CD8-positive, alpha-beta memory T cell (primary cell): ENCODE results near the gene RNF212B. TPM values are rescaled to one million over a fixed set of nuclear protein-coding genes. Genes with fewer than 3 reads are reported as not detected.
"Not testable (repeated sequence)": the region's sequence is repeated elsewhere in the genome, so short reads cannot be mapped to it uniquely, and the experiment has no call there.

Experiments
- CTCF ChIA-PET: fragments of 350-600 bp; sonication (Branson Sonifier 250); formaldehyde crosslinking; loops from one replicate; lab custom pipeline; 2021; ENCODE audit warnings: antibody characterized with exemption; lab: Charles Lee
- POLR2A ChIA-PET: fragments of 350-600 bp; sonication (Branson Sonifier 250); formaldehyde crosslinking; loops from one replicate; lab custom pipeline; 2021; ENCODE audit warnings: antibody characterized with exemption; lab: Charles Lee
- DNase-seq, 5 donors: peaks; one replicate each; pipeline versions ENCODE4 v3.0.0 to v3.0.0-alpha.2; 2020 to 2022; ENCODE audit warnings: mixed read lengths in 1 of 5
- H3K27ac ChIP-seq: one replicate; pipeline ENCODE4 v1.7.0; 2013; ENCODE audit warnings: low read depth, mild to moderate bottlenecking, low read length, moderate library complexity
- H3K27me3 ChIP-seq: 2 replicates; pipeline ENCODE4 v1.7.0; 2013; ENCODE audit warnings: low read length, mild to moderate bottlenecking; ENCODE audit not compliant: insufficient read depth, poor library complexity, severe bottlenecking
- H3K36me3 ChIP-seq: 2 replicates; pipeline ENCODE4 v1.7.0; 2013; ENCODE audit warnings: mild to moderate bottlenecking, low read length, moderate library complexity; ENCODE audit not compliant: insufficient read depth
- H3K4me1 ChIP-seq: 2 replicates; pipeline ENCODE4 v1.7.0; 2013; ENCODE audit warnings: mild to moderate bottlenecking, low read length, moderate library complexity; ENCODE audit not compliant: insufficient read depth
- H3K4me3 ChIP-seq: 2 replicates; pipeline ENCODE4 v1.7.0; 2013; ENCODE audit warnings: mild to moderate bottlenecking, low read length
- H3K9me3 ChIP-seq: 2 replicates; pipeline ENCODE4 v1.7.0; 2013; ENCODE audit warnings: mild to moderate bottlenecking, low read length
- H3K27ac Mint-ChIP-seq, 8 donors: one replicate each; pipeline ENCODE4 v1.8.0; 2020 to 2021; ENCODE audit warnings: mixed read lengths in 8 of 8, mild to moderate bottlenecking in 6 of 8, inconsistent platforms in 3 of 8, moderate library complexity in 3 of 8
- H3K27me3 Mint-ChIP-seq, 2 donors: one replicate each; pipeline ENCODE4 v1.8.0; 2020 to 2021; ENCODE audit warnings: mixed read lengths in 2 of 2, mild to moderate bottlenecking in 1 of 2, moderate library complexity in 1 of 2
- H3K36me3 Mint-ChIP-seq, 3 donors: one replicate each; pipeline ENCODE4 v1.8.0; 2020 to 2021; ENCODE audit warnings: mixed read lengths in 3 of 3, inconsistent platforms in 1 of 3, mild to moderate bottlenecking in 1 of 3
- H3K4me1 Mint-ChIP-seq, 3 donors: one replicate each; pipeline ENCODE4 v1.8.0; 2020 to 2021; ENCODE audit warnings: mixed read lengths in 3 of 3, inconsistent platforms in 1 of 3, mild to moderate bottlenecking in 1 of 3
- H3K4me3 Mint-ChIP-seq, 7 donors: one replicate each; pipeline ENCODE4 v1.8.0; 2020 to 2021; ENCODE audit warnings: mixed read lengths in 7 of 7, mild to moderate bottlenecking in 6 of 7, moderate library complexity in 4 of 7, inconsistent platforms in 2 of 7
- H3K9me3 Mint-ChIP-seq, 5 donors: one replicate each; pipeline ENCODE4 v1.8.0; 2020 to 2022; ENCODE audit warnings: mixed read lengths in 5 of 5, mild to moderate bottlenecking in 3 of 5, moderate library complexity in 2 of 5, inconsistent platforms in 1 of 5
- polyA plus RNA-seq: library from polyadenylated mRNA; unstranded; fragments of 300-500 nt; fragmentation: Illumina TruSeq; gene quantifications from one replicate; pipeline ENCODE4 v1.2.3, GENCODE V29; 2021
- total RNA-seq, 2 experiments: library from RNA; stranded (reverse); gene quantifications; one replicate each; pipeline ENCODE4 v1.2.3, GENCODE V29; 2021

The RNF212B gene
- total and polyA plus RNA-seq, 3 experiments from 2014 or later = not detected

DNA sequence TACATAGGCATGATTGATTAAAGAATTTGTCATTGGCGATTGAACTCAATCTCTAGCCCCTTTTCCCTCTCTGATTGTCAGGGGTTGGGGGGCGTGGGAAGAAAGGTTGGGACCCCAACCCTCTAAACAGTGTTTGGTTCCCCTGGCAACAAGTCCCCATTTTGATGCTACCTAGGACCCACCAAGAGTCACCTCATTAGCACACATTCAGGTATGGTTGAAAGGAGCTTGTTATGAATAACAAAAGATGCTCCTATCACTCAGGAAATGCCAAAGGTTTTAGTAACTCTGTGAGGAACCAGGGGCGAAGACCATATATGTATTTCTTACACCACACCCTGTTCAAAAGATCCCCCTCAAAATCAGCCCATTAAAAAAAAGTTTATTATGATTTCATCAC is 14.3 kb downstream of the RNF212B start:
- no peak overlapping the region for H3K4me3 Mint-ChIP-seq
- no peak overlapping the region for H3K27ac ChIP-seq
- no peak overlapping the region for H3K27ac Mint-ChIP-seq
- H3K36me3 Mint-ChIP-seq = no peaks in the 10 kb centered on the region
- H3K4me3 ChIP-seq = no peak overlapping the region
- ChIA-PET CTCF (no interaction called here), POLR2A (no interaction called here)
- no peak for DNase-seq
- no peaks in the 10 kb centered on the region for H3K9me3 Mint-ChIP-seq
- no peaks in the 10 kb centered on the region for H3K27me3 ChIP-seq
- peaks cover 20 to 49% of the 10 kb centered on the region in 2 donors for H3K27me3 Mint-ChIP-seq
- H3K4me1 ChIP-seq = no peaks in the 10 kb centered on the region
- H3K9me3 ChIP-seq = no peaks in the 10 kb centered on the region
- no peaks in the 10 kb centered on the region for H3K4me1 Mint-ChIP-seq
- H3K36me3 ChIP-seq = no peaks in the 10 kb centered on the region

DNA sequence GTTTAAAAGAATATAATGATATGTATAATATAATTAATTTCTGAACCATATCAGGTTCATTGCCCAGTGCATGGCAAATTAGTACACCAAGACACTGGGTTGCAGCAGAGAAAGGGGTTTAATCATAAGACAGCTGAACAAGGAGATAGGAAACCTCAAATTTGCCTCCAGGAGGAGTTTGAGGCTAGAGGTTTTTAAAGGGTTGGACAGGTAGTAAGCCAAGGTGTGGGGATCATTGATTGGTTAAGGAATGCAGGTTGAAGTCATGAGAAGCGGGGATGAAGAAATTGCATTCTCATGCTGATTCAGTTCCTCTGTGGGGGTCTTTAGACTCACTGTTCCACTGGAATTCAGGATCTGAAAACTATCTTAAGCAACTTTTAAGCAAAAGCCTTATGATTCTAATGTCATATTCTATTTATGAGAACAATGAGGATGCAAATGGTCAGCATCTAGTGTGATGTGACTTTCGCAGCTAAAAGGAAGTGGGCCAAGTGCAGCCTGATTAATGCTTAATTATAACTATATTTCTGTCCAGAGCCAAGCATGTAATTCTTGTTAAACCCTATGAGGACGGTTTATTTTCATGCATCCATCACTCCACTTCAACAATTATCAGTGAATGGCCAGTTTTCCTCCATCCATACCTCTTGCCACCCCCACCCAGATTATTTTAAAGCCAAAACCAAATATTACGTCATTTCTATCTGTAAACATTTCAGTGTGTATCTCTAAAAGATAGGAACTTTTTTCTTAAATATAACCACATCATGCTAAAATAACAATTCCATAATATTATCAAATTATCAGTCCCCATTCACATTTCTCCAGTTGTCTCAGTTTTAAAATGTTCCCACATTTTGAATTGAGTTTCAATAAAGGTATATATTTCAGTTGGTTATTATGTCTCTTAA is 14.9 kb downstream of the RNF212B start:
- no peak overlapping the region for H3K4me3 Mint-ChIP-seq
- H3K9me3 Mint-ChIP-seq = no peaks in the 10 kb centered on the region
- Histone ChIP-seq H3K27me3 (no peaks in the 10 kb centered on the region), H3K4me3 (no peak overlapping the region), H3K36me3 (no peaks in the 10 kb centered on the region), H3K27ac (no peak overlapping the region), H3K9me3 (no peaks in the 10 kb centered on the region), H3K4me1 (no peaks in the 10 kb centered on the region)
- POLR2A ChIA-PET = no interaction called here
- DNase-seq = no peak
- H3K27me3 Mint-ChIP-seq = peaks cover 20 to 50% of the 10 kb centered on the region in 2 donors
- CTCF ChIA-PET = no interaction called here
- H3K27ac Mint-ChIP-seq = no peak overlapping the region
- no peaks in the 10 kb centered on the region for H3K4me1 Mint-ChIP-seq
- no peaks in the 10 kb centered on the region for H3K36me3 Mint-ChIP-seq

DNA sequence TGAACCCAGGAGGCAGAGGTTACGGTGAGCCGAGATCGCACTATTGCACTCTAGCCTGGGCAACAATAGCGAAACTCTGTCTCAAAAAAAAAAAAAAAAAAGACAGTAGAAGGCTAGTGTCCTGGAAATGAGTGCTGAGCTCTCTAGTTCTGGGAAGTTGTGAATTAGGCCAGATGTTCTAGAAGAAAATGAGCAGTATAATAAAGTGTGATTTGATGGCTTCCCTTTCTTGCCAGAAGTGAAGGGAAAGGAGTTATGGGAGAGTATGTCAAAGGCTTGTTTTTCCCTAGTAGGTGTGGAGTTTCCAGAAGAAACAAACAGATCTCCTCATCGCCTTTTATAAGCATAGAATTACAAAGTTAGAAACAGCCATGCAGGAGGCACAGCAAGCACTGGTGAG is 20.5 kb downstream of the RNF212B start:
- H3K4me1 Mint-ChIP-seq = no peaks in the 10 kb centered on the region
- Histone ChIP-seq H3K4me3 (no peak overlapping the region), H3K27ac (no peak overlapping the region), H3K27me3 (peaks cover 8% of the 10 kb centered on the region), H3K9me3 (no peaks in the 10 kb centered on the region), H3K4me1 (no peaks in the 10 kb centered on the region), H3K36me3 (no peaks in the 10 kb centered on the region)
- no peaks in the 10 kb centered on the region for H3K9me3 Mint-ChIP-seq
- DNase-seq = no peak
- H3K27me3 Mint-ChIP-seq = peaks cover 21 to 59% of the 10 kb centered on the region in 2 donors
- CTCF ChIA-PET = interaction anchor here (1.6 kb wide), 1 partner anchor 69 kb away, joined by 5 read pairs; no protein-coding TSS in a partner anchor
- POLR2A ChIA-PET = interaction anchor here (0.6 kb wide), 1 partner anchor 33 kb away, joined by 3 read pairs; no protein-coding TSS in a partner anchor
- no peaks in the 10 kb centered on the region for H3K36me3 Mint-ChIP-seq
- no peak overlapping the region for H3K4me3 Mint-ChIP-seq
- no peak overlapping the region for H3K27ac Mint-ChIP-seq

DNA sequence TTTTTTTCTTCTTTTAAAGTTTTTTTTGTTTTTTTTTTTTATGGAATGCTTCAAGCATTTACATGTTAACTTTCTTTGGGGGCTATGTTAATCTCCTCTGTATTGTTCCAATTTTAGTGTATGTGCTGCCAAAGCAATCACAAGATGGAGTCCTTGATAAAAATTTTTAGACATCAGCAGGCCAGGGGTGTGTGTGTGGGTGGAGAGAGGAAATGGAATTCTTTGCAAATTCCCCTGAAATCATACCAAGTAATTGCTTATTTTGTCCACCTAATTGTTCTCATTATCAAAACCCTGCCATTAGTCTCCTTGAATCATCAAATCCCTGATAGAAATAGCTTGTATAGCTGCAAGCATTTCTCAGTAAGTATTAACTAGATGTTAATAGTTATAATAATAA is 21.7 kb downstream of the RNF212B start:
- H3K4me3 ChIP-seq = no peak overlapping the region
- H3K9me3 ChIP-seq = no peaks in the 10 kb centered on the region
- no peaks in the 10 kb centered on the region for H3K4me1 Mint-ChIP-seq
- H3K27me3 Mint-ChIP-seq = peaks cover 22 to 61% of the 10 kb centered on the region in 2 donors
- H3K9me3 Mint-ChIP-seq = no peaks in the 10 kb centered on the region
- no peaks in the 10 kb centered on the region for H3K36me3 ChIP-seq
- ChIA-PET CTCF (interaction anchor here (0.9 kb wide), 1 partner anchor 121 kb away, joined by 3 read pairs; no protein-coding TSS in a partner anchor), POLR2A (no interaction called here)
- no peak overlapping the region for H3K4me3 Mint-ChIP-seq
- no peaks in the 10 kb centered on the region for H3K36me3 Mint-ChIP-seq
- H3K4me1 ChIP-seq = no peaks in the 10 kb centered on the region
- no peak for DNase-seq
- no peak overlapping the region for H3K27ac ChIP-seq
- H3K27me3 ChIP-seq = peaks cover 13% of the 10 kb centered on the region
- no peak overlapping the region for H3K27ac Mint-ChIP-seq

DNA sequence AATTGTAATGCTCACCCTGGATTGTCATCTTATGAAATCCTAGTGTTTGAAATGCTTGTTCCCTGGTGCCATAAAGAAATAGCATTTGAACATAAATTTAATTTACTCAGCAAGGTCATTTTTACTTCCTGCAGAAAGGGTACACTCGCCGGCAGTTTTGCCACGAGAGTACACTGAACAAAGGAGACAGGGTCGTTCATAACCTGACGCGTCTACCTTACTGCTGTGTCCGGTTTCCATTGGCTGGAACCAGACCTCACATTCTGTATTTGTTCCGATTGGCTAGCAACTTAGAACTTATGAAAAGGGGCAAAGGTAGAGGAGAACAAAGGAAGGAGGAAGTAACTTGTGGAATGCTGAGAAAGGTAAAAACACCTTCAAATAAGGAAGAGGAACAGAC is 23.1 kb downstream of the RNF212B start:
- DNase-seq, H3K36me3 ChIP-seq, CTCF ChIA-PET, H3K27ac Mint-ChIP-seq, H3K4me1 ChIP-seq, H3K4me3 Mint-ChIP-seq, H3K27ac ChIP-seq, POLR2A ChIA-PET, H3K36me3 Mint-ChIP-seq, H3K4me1 Mint-ChIP-seq, H3K9me3 ChIP-seq, H3K4me3 ChIP-seq, H3K9me3 Mint-ChIP-seq: not testable (repeated sequence)
- H3K27me3 Mint-ChIP-seq = peaks cover 25 to 70% of the 10 kb centered on the region in 2 donors
- peaks cover 15% of the 10 kb centered on the region for H3K27me3 ChIP-seq

DNA sequence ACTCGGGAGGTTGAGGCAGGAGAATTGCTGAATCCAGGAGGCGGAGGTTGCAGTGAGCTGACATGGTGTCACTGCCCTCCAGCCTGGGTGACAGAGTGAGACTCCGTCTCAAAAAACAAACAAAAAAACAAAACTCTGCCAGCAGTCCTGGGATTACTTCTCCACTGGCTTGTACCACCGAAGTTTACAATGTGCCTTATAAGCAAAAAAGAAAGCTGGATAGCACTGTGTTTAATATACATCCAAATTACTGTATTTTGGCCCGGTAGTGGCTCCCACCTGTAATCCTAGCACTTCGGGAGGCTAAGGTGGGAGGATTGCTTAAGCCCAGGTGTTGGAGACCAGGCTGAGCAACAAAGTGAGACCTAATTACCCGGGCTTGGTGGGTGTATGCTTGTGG is 31.5 kb downstream of the RNF212B start:
- CTCF ChIA-PET = interaction anchor here (1.0 to 1.8 kb wide), 2 partner anchors 26 to 111 kb away, joined by 3 read pairs; no protein-coding TSS in a partner anchor
- no peak overlapping the region for H3K4me3 ChIP-seq
- H3K9me3 Mint-ChIP-seq = no peaks in the 10 kb centered on the region
- H3K4me3 Mint-ChIP-seq = no peak overlapping the region
- no peaks in the 10 kb centered on the region for H3K4me1 ChIP-seq
- no peaks in the 10 kb centered on the region for H3K9me3 ChIP-seq
- no peak overlapping the region for H3K27ac ChIP-seq
- H3K4me1 Mint-ChIP-seq = no peaks in the 10 kb centered on the region
- no peaks in the 10 kb centered on the region for H3K36me3 ChIP-seq
- H3K36me3 Mint-ChIP-seq = no peaks in the 10 kb centered on the region
- peaks cover 3 to 13% of the 10 kb centered on the region in 2 donors for H3K27me3 Mint-ChIP-seq
- POLR2A ChIA-PET = interaction anchor here (0.7 kb wide), 1 partner anchor 1185 kb away, joined by 3 read pairs; no protein-coding TSS in a partner anchor
- DNase-seq = no peak
- H3K27ac Mint-ChIP-seq = no peak overlapping the region
- peaks cover 4% of the 10 kb centered on the region for H3K27me3 ChIP-seq

DNA sequence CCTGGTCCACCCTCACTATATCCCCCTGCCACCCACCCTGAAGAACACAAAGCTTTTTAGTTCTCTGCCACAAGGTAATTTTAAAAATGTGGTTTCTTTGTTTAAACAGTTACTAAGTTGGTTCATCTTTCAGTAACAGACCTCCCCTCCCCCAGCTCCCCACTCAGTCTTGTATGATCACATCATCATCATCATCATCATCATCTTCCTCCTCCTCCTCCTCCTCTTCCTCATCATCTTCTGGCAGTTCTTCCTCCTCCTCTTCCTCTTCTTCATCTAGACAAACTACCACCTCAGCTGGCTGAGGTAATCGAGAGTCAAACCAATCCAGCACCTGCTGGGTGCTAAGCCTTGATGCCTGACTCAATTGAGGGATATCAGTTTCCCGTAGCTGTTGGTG is 37.7 kb downstream of the RNF212B start:
- H3K9me3 ChIP-seq = no peaks in the 10 kb centered on the region
- H3K4me3 Mint-ChIP-seq = no peak overlapping the region
- no peaks in the 10 kb centered on the region for H3K9me3 Mint-ChIP-seq
- H3K27ac ChIP-seq = no peak overlapping the region
- H3K36me3 ChIP-seq = no peaks in the 10 kb centered on the region
- no peaks in the 10 kb centered on the region for H3K27me3 Mint-ChIP-seq
- H3K4me1 ChIP-seq = no peaks in the 10 kb centered on the region
- H3K27me3 ChIP-seq = no peaks in the 10 kb centered on the region
- H3K4me1 Mint-ChIP-seq = peaks cover 0 to 3% (median 0%) of the 10 kb centered on the region in 3 donors
- H3K27ac Mint-ChIP-seq = no peak overlapping the region
- ChIA-PET POLR2A (no interaction called here), CTCF (no interaction called here)
- DNase-seq = no peak
- H3K4me3 ChIP-seq = no peak overlapping the region
- H3K36me3 Mint-ChIP-seq = peaks cover 0 to 15% (median 7%) of the 10 kb centered on the region in 3 donors

DNA sequence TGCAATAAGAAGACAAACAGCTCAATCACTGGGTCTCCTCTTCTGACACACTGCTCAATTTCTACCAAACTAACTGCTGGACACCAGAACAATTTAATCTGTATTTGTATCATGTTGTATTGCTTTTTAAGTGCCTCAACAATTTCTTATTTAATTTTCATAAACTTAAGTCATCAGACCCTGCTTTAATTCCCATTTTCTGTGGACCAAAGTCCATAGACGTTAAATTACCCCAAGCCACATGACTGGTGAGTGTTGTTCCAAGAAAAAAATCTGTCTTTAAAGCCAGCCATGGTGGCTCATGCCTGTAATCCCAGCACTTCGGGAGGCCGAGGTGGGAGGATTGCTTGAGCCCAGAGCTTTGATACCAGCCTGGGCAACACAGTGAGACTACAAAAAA is 39.5 kb downstream of the RNF212B start:
- H3K36me3 Mint-ChIP-seq = peaks cover 0 to 17% (median 7%) of the 10 kb centered on the region in 3 donors
- H3K9me3 ChIP-seq = no peaks in the 10 kb centered on the region
- POLR2A ChIA-PET = no interaction called here
- H3K27me3 ChIP-seq = no peaks in the 10 kb centered on the region
- no peak overlapping the region for H3K4me3 Mint-ChIP-seq
- no peaks in the 10 kb centered on the region for H3K4me1 ChIP-seq
- no peaks in the 10 kb centered on the region for H3K36me3 ChIP-seq
- H3K27ac ChIP-seq = no peak overlapping the region
- no peak overlapping the region for H3K4me3 ChIP-seq
- no peaks in the 10 kb centered on the region for H3K9me3 Mint-ChIP-seq
- peaks cover 0 to 10% (median under 1%) of the 10 kb centered on the region in 3 donors for H3K4me1 Mint-ChIP-seq
- CTCF ChIA-PET = interaction anchor here (0.9 to 1.7 kb wide), 2 partner anchors 9 to 23 kb away, joined by 3 to 5 read pairs; partner anchors contain the start of gene HOMEZ
- no peak for DNase-seq
- no peak overlapping the region for H3K27ac Mint-ChIP-seq
- H3K27me3 Mint-ChIP-seq = no peaks in the 10 kb centered on the region
